Stimulated activated naive B cell treated with anti-CD40 and anti-IgM and Interleukin-4, amounts not matched to agents 10 μg/mL and 1 μg/mL and 100 μg/mL, for 72 hours (primary cell): ENCODE data around the gene NAALADL2.
"Not testable (repeated sequence)": the region's sequence is repeated elsewhere in the genome, so short reads cannot be mapped to it uniquely, and the experiment has no call there.

ENCODE experiments used
- ATAC-seq, 2 donors: fragments of 150-1000 bp; cut with Tn5 transposase; replicated peaks; 2 replicates each; pipeline ENCODE4 v1.10.0; 2021; ENCODE audit warnings: moderate library complexity in 1 of 2
- DNase-seq: peaks from one replicate; pipeline ENCODE4 v3.0.0; 2021
- H3K27ac Mint-ChIP-seq: one replicate; pipeline ENCODE4 v1.8.0; 2022; ENCODE audit warnings: mild to moderate bottlenecking, mixed read lengths
- H3K27me3 Mint-ChIP-seq, 2 donors: one replicate each; pipeline ENCODE4 v1.8.0; 2022; ENCODE audit warnings: mixed read lengths in 2 of 2
- H3K36me3 Mint-ChIP-seq, 2 donors: one replicate each; pipeline ENCODE4 v1.8.0; 2022; ENCODE audit warnings: mixed read lengths in 2 of 2, mild to moderate bottlenecking in 1 of 2
- H3K4me1 Mint-ChIP-seq, 2 donors: one replicate each; pipeline ENCODE4 v1.8.0; 2022; ENCODE audit warnings: mixed read lengths in 2 of 2, mild to moderate bottlenecking in 1 of 2
- H3K4me3 Mint-ChIP-seq, 2 donors: one replicate each; pipeline ENCODE4 v1.8.0; 2022; ENCODE audit warnings: mild to moderate bottlenecking in 2 of 2, mixed read lengths in 2 of 2, moderate library complexity in 1 of 2
- H3K9me3 Mint-ChIP-seq, 2 donors: one replicate each; pipeline ENCODE4 v1.8.0; 2022; ENCODE audit warnings: mixed read lengths in 2 of 2, mild to moderate bottlenecking in 1 of 2

NAALADL2 gene

DNA sequence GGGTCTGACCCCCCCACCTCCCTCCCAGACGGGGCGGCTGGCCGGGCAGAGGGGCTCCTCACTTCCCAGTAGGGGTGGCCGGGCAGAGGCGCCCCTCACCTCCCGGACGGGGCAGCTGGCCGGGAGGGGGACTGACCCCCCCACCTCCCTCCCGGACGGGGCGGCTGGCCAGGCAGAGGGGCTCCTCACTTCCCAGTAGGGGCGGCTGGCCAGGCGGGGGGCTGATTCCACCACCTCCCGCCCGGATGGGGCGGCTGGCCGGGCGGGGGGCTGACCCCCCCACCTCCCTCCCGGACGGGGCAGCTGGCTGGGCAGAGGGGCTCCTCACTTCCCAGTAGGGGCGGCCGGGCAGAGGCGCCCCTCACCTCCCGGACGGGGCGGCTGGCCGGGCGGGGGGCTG lies 272.7 kb downstream of the NAALADL2 start:
- not testable (repeated sequence) for H3K4me3 Mint-ChIP-seq, H3K36me3 Mint-ChIP-seq, H3K4me1 Mint-ChIP-seq, H3K27me3 Mint-ChIP-seq, H3K9me3 Mint-ChIP-seq, DNase-seq, H3K27ac Mint-ChIP-seq, ATAC-seq

- not testable (repeated sequence) for H3K27ac Mint-ChIP-seq, H3K27me3 Mint-ChIP-seq, H3K9me3 Mint-ChIP-seq, H3K4me1 Mint-ChIP-seq, H3K36me3 Mint-ChIP-seq, ATAC-seq, DNase-seq, H3K4me3 Mint-ChIP-seq
These were observed 273.6 kb downstream of the NAALADL2 start for GRCh38 chr3:175132706-175133105.

- H3K4me1 Mint-ChIP-seq = no peaks in the 10 kb centered on the region
- no peak for ATAC-seq
- no peaks in the 10 kb centered on the region for H3K36me3 Mint-ChIP-seq
- H3K9me3 Mint-ChIP-seq = peaks cover 0 to 5% of the 10 kb centered on the region in 2 donors
- no peak overlapping the region for H3K27ac Mint-ChIP-seq
- H3K27me3 Mint-ChIP-seq = no peaks in the 10 kb centered on the region
- DNase-seq = no peak
- H3K4me3 Mint-ChIP-seq = no peak overlapping the region
These were observed 285.2 kb downstream of the NAALADL2 start for GRCh38 chr3:175144368-175144767.

- no peaks in the 10 kb centered on the region for H3K4me1 Mint-ChIP-seq
- no peaks in the 10 kb centered on the region for H3K36me3 Mint-ChIP-seq
- ATAC-seq = no peak
- no peak overlapping the region for H3K4me3 Mint-ChIP-seq
- no peaks in the 10 kb centered on the region for H3K9me3 Mint-ChIP-seq
- H3K27ac Mint-ChIP-seq = no peak overlapping the region
- DNase-seq = no peak
- no peaks in the 10 kb centered on the region for H3K27me3 Mint-ChIP-seq
These were observed 287.1 kb downstream of the NAALADL2 start for GRCh38 chr3:175146258-175146657.

- no peaks in the 10 kb centered on the region for H3K27me3 Mint-ChIP-seq
- H3K4me1 Mint-ChIP-seq = no peaks in the 10 kb centered on the region
- no peaks in the 10 kb centered on the region for H3K36me3 Mint-ChIP-seq
- no peak for DNase-seq
- no peak overlapping the region for H3K4me3 Mint-ChIP-seq
- peak; percentile 12 to 27 for ATAC-seq
- H3K9me3 Mint-ChIP-seq = no peaks in the 10 kb centered on the region
- H3K27ac Mint-ChIP-seq = no peak overlapping the region
These were observed 290.5 kb downstream of the NAALADL2 start for GRCh38 chr3:175149675-175150074.

GRCh38 chr3:175150812-175151401 lies 291.8 kb downstream of the NAALADL2 start:
- Mint-ChIP-seq H3K9me3 (peaks cover 0 to 1% of the 10 kb centered on the region in 2 donors), H3K36me3 (no peaks in the 10 kb centered on the region), H3K4me1 (no peaks in the 10 kb centered on the region), H3K4me3 (no peak overlapping the region), H3K27ac (no peak overlapping the region), H3K27me3 (no peaks in the 10 kb centered on the region)
- DNase-seq (no peak), ATAC-seq (no peak)

DNA sequence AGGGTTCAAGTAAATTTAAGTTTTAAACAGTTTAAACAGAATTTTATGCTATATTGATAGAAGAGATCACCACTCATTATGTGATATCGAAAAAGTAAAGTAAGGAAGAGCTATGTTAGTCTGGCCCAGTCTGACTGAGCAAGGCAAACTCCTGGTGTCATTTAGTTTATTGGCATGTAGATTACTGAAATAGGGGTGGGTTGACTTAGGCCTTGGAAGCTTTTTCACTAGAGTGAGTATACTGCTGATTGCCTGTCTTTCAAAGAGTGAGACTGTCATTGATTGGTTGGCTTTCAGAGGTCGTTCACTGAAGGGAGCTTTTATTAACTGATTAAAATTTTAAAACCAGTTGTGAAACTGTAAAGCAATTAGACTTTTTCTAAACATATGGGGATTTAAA lies 294.5 kb downstream of the NAALADL2 start:
- Mint-ChIP-seq H3K4me1 (no peaks in the 10 kb centered on the region), H3K27ac (no peak overlapping the region), H3K4me3 (no peak overlapping the region), H3K9me3 (peaks cover 0 to 1% of the 10 kb centered on the region in 2 donors), H3K36me3 (no peaks in the 10 kb centered on the region), H3K27me3 (no peaks in the 10 kb centered on the region)
- no peak for DNase-seq
- no peak for ATAC-seq

- no peak for ATAC-seq
- no peaks in the 10 kb centered on the region for H3K36me3 Mint-ChIP-seq
- H3K9me3 Mint-ChIP-seq = peaks cover 0 to 1% of the 10 kb centered on the region in 2 donors
- H3K4me3 Mint-ChIP-seq = no peak overlapping the region
- H3K27me3 Mint-ChIP-seq = no peaks in the 10 kb centered on the region
- DNase-seq = no peak
- H3K27ac Mint-ChIP-seq = no peak overlapping the region
- H3K4me1 Mint-ChIP-seq = no peaks in the 10 kb centered on the region
These were observed 296.0 kb downstream of the NAALADL2 start for GRCh38 chr3:175155172-175155571.

DNA sequence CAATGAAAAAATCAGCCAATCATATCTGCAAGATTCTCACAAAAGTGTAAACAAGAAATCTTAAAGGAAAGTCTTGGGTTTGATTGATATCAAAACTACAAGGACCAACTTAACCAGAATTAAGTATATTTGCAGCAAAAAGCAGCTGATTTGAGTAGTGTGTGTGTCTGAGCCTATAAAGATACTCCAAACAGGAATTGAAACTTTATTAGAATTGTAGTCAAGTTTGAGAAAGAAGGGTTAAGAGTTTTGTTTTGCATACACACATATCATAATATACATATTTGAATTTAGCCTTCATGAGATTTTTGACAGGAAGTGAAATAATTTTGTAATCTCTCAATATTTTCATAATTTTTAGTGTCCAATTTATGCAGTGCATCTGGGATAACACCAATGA lies 300.1 kb downstream of the NAALADL2 start:
- DNase-seq (no peak), ATAC-seq (no peak)
- Mint-ChIP-seq H3K27me3 (no peaks in the 10 kb centered on the region), H3K27ac (no peak overlapping the region), H3K4me1 (no peaks in the 10 kb centered on the region), H3K9me3 (peaks cover 0 to 1% of the 10 kb centered on the region in 2 donors), H3K36me3 (no peaks in the 10 kb centered on the region), H3K4me3 (no peak overlapping the region)

DNA sequence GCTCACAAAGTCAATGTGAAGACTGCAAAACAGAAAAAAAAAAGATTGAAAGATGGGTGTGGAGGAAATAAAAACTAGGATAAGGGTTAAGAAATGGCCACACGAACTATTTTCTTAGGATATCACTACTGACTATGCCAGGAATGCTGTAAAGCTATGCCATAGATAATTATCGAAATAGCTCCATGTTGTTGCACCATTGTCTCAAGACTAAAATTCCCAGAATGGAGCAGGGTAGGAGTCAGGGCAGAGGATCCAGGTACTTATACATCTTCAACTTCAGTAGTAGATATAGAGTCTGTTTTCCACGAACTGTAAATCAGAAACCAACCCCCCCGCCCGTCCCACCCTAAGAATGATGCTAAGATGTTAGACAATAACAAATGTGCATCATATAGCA lies 302.2 kb downstream of the NAALADL2 start:
- Mint-ChIP-seq H3K4me3 (no peak overlapping the region), H3K4me1 (no peaks in the 10 kb centered on the region), H3K27ac (no peak overlapping the region), H3K27me3 (no peaks in the 10 kb centered on the region), H3K9me3 (peaks cover 0 to 1% of the 10 kb centered on the region in 2 donors), H3K36me3 (no peaks in the 10 kb centered on the region)
- ATAC-seq (no peak), DNase-seq (no peak)

DNA sequence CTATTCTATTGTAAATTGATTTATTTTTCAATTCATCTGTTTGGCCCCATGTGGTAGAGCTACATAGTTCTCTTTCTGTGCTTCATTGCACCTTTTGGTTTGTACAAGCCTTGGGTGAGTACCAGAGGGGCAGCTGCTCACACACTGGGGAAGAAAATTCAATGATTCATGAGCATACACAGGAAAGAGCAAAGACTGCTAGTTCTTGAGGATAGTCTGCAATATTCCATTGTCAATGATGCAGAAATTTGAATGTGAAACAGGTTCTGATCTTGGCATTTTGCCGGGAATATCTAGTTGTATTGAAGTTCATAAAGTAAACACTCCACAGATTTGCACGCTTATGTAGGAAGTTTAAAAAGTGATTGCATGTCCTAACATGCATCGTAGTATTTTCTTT lies 304.6 kb downstream of the NAALADL2 start:
- Mint-ChIP-seq H3K9me3 (peaks cover 0 to 1% of the 10 kb centered on the region in 2 donors), H3K4me3 (no peak overlapping the region), H3K27ac (no peak overlapping the region), H3K27me3 (no peaks in the 10 kb centered on the region), H3K36me3 (no peaks in the 10 kb centered on the region), H3K4me1 (no peaks in the 10 kb centered on the region)
- DNase-seq (no peak), ATAC-seq (no peak)

DNA sequence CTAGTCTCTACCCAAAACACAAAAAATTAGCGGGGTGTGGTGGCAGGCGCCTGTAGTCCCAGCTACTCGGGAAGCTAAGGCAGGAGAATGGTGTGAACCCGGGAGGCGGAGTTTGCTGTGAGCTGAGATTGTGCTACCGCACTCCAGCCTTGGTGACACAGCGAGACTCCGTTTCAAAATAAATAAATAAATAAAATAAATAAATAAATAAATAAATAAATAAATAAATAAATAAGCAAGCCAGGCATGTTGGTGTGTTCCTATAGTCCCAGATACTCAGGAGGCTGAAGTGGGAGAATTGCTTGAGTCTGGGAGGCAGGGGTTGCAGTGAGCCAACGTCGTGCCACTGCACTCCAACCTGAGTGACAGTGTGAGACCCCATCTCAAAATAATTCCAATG lies 314.0 kb downstream of the NAALADL2 start:
- ATAC-seq, DNase-seq, H3K4me1 Mint-ChIP-seq, H3K27ac Mint-ChIP-seq, H3K9me3 Mint-ChIP-seq, H3K4me3 Mint-ChIP-seq, H3K27me3 Mint-ChIP-seq, H3K36me3 Mint-ChIP-seq: not testable (repeated sequence)

- H3K4me1 Mint-ChIP-seq = no peaks in the 10 kb centered on the region
- no peak for ATAC-seq
- H3K4me3 Mint-ChIP-seq = no peak overlapping the region
- no peak for DNase-seq
- H3K36me3 Mint-ChIP-seq = no peaks in the 10 kb centered on the region
- no peaks in the 10 kb centered on the region for H3K27me3 Mint-ChIP-seq
- H3K27ac Mint-ChIP-seq = no peak overlapping the region
- peaks cover 0 to 1% of the 10 kb centered on the region in 2 donors for H3K9me3 Mint-ChIP-seq
These were observed 317.4 kb downstream of the NAALADL2 start for GRCh38 chr3:175176556-175176955.

- Mint-ChIP-seq H3K4me3 (no peak overlapping the region), H3K27ac (no peak overlapping the region), H3K27me3 (no peaks in the 10 kb centered on the region), H3K4me1 (no peaks in the 10 kb centered on the region), H3K9me3 (peaks cover 0 to 1% of the 10 kb centered on the region in 2 donors), H3K36me3 (no peaks in the 10 kb centered on the region)
- no peak for ATAC-seq
- DNase-seq = no peak
These were observed 319.9 kb downstream of the NAALADL2 start for GRCh38 chr3:175179055-175179454.

GRCh38 chr3:175184392-175184791 lies 325.3 kb downstream of the NAALADL2 start:
- H3K4me1 Mint-ChIP-seq = no peaks in the 10 kb centered on the region
- H3K36me3 Mint-ChIP-seq = no peaks in the 10 kb centered on the region
- no peaks in the 10 kb centered on the region for H3K27me3 Mint-ChIP-seq
- DNase-seq (no peak), ATAC-seq (no peak)
- no peak overlapping the region for H3K27ac Mint-ChIP-seq
- no peak overlapping the region for H3K4me3 Mint-ChIP-seq
- H3K9me3 Mint-ChIP-seq = peaks cover 0 to 1% of the 10 kb centered on the region in 2 donors

DNA sequence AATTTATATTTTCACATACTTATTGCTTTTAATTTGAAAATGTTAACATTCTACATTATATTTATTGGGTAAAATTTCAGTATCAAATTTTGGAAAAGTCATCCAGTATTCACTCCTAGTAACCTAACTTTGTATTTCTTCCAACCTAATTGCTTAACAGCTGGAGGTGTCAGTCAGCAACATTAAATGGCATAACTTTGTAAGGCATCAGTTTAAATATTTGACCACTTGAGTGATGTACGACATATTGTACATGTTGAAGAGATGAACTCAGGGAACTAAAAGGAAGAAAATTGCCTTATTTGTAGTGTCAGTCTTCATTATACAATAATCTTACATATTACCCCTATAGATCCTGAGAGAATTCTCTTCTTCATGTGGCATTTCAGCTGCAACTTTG lies 326.8 kb downstream of the NAALADL2 start:
- Mint-ChIP-seq H3K4me3 (no peak overlapping the region), H3K9me3 (peaks cover 1 to 6% of the 10 kb centered on the region in 2 donors), H3K27ac (no peak overlapping the region), H3K36me3 (no peaks in the 10 kb centered on the region), H3K27me3 (no peaks in the 10 kb centered on the region), H3K4me1 (no peaks in the 10 kb centered on the region)
- ATAC-seq = no peak
- DNase-seq = no peak
